Iris pigment epithelial cell (primary cell): ENCODE measurements around the gene TIAM1.
A peak's percentile ranks its signal among the peaks of the same experiment; 100 is the strongest.

Source experiments
- DNase-seq: peaks from one replicate; pipeline ENCODE4 v3.0.0-alpha.2; 2011; ENCODE audit warnings: low read depth

Gene TIAM1

DNA sequence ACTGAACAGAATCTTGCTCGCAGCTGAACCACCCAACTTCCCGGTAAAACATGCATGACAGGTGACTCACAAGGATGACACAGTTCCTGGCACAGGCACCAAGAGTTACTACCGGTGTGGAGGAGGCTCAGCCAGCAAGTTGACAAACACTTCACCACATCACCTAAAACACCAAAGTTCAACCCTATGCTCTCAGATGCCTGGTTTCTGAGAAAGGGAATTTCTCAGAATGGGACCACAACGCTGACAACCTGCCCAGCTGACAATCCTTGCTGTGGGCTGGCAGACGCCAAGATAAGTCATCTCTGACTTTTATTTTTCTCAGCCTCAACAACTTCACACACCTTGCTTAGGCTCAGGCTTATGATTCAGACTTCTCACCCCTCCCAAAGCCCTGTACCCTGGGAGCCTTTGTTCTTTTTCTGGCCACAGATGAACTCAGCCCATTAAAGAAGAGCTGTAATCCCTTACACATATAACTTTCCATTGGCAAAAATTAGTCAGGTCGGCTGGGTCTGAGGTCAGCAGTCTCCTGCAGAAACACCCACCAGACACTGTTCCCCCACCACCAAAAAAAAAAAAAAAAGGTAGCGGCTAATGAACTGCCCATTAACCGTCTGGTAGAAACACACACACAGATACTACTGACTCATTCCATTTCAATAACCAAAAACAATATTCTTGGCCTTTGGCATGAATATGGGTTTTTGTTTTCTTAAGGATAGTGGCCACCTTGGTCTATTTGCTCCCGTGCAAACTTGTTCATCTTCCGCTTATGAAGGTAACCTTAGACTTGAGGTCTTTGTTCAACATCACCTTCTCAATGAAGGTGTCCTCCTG, 10.8 kb upstream of the TIAM1 start:
- DNase-seq, result peak; percentile 92

DNA sequence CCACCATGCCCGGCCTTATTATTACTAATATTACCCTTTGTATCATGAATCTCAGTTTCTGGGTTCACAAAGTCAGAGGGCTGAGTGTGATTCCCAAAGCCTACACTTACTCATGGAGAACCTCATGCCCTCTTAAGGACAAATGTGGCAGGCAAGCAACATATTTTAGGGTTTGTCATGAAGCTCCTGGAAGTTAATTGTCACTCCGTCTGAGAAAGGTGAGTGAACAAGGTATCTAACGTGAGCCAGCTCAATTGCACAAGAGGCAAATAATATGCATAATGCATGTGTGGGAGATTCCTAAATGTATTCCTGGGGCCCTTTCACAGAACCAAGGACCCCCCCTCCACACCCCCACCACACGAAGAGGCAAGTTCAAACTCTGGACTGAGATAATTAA, 10.1 kb upstream of the TIAM1 start:
- DNase-seq, result no peak

DNA sequence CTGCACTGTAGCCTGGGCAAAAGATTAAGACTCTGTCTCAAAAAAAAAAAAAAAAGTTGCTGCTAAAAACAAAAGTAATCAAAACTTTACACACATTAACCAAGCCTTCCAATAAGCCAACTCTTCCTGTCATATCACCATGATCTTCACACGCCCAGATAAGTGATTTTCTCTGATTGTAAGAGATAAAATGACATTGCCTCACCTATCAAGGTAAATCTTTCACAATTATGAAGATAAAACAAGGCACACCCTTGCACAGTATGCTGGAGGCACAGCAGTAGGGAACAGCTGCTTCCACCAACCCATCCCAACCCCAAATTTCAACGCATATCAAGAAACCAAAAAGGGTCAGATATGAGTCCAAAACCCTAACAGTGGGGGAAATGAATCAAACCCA, 8.8 kb upstream of the TIAM1 start:
- no peak for DNase-seq

DNA sequence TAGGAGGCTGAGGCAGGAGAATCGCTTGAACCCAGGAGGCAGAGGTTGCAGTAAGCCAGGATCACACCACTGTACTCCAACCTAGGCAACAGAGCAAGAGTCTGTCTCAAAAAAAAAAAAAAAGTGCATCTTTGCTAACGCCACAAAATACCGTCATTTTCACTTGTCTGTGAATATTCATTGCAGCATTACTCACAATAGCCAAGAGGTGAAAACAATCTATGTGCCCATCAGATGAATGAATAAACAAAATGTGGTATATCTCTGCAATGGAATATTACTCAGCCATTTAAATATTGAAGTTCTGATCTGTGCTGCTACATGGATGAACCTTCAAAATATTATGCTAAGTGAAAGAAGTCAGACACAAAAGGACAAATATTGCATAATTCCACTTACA, 7.9 kb upstream of the TIAM1 start:
- peak; percentile 33 for DNase-seq

DNA sequence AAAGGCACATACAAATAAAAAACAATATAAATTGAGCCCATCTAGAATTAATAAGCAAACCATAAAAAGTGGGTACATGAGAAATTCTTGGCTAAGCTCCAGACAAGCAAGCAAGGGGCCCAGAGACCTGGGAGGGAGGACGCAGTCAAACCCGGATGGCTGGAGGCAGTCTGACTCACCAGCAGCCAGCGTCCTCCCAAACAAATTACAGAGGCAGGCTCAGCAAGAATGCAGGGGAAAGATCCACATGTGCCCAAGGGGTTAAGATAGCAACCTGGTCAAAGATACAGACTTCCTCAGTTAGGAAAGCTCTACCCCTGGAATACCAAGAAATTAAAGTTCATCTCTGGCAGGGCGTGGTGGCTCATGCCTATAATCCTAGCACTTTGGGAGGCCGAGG, 7.4 kb upstream of the TIAM1 start:
- peak; percentile 80 for DNase-seq

GRCh38 chr21:31349208-31349607, 5.1 kb upstream of the TIAM1 start:
- no peak for DNase-seq

DNA sequence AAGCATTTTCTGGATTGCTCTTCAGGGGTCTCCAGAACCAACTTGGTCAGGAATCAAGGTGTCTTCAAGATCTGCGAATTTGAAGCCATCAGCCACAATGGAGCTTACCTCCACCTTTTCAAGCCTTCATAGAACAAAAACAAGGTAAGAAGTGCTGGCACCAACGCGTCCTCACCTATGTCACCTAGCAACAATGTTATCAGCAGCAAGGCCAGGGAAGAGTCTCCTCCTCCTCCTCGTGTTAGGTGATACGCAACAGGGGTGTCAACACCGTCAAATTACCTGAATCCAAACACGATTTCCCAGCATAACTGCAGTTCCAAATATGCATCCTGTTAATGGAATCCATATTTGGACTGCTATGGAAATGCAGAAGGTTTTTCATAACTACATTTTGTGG, 4.1 kb upstream of the TIAM1 start:
- DNase-seq, result no peak

GRCh38 chr21:31347435-31348032, 3.5 kb upstream of the TIAM1 start:
- peak; percentile 41 for DNase-seq

- DNase-seq, result no peak
These were observed 2.3 kb upstream of the TIAM1 start for GRCh38 chr21:31346256-31346821.

DNA sequence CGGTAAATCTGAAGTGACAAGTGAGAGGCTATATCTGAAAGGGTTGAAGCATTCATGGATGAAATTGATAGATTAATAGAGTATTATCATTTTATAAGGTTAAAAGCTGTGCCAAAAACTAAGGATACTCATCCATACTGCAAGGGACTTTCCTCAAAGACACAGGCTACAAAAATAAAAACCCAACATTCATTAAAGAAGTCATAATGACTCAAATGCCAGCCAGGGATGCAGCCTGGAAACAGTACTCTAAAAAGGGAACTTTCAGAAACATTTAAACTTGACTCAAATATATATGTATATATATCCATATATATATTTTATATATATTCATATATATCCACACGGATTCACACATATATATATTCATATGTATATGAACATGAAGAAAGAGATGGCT, 1.1 kb upstream of the TIAM1 start:
- DNase-seq, result no peak

DNA sequence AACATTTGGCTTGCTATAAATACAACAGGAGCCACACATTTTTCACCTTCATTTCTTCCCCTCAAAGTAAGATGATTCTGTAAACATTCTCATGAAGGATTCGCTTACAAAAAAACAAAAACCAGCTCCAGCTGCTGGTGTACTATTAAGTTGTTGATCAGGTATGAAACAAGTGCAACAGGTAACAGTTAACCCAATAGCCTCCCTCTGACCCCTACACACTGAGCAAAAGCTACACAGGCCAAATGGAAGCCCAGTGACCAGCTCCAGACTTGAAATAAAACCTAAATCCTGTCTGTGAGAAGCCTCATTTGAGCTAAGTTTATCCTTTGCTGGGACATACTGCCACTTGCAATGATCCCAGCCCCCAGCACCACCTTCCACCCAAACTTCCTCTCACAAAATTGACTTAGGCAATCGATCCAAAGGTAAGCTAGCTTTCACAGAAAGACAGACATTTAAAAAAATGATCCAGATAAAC, 991 bp downstream of the TIAM1 start:
- no peak for DNase-seq

DNA sequence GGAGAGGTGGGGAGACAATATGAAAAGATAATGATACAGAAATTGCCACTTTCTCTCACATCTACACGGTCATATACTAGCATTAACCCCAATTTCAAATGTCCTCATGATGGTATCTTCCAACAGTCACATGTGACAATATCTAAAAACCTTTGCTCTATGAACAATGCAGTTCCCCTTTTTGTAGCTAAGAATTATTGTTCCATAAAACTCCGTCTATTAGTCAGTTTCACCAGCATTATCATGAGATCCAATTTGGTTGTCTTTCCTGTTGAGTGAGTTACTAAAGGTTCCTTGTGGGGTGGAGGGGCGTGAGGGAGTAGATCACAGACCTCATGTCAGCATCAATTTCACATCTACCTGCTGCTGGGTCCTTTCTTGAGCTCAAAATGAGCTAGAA, 1.7 kb downstream of the TIAM1 start:
- no peak for DNase-seq

DNA sequence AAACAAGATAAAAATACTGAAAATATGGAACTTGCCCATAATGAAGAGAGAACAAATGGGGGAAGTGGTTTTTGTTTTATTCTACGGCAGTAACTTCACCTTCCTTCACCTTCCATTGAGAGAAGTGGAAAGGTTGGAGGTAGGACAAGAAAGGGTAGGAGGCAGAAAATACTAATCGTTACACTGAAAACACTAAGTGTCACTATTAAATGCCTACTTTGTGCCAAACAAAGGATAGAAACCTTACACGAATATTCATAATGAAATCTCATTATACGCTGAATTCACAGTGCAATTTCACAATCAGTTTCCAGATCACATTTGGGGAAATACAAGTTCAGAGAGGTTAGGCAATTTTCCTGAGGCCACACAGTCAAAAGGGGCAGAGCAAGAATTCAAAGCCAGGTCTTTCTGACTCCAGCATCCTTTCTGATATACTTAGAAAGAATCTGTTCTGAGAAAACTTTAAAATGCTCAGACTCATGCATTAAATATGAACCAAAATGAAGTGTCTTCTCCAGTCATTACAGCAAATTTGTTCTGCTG, 3.0 kb downstream of the TIAM1 start:
- no peak for DNase-seq

DNA sequence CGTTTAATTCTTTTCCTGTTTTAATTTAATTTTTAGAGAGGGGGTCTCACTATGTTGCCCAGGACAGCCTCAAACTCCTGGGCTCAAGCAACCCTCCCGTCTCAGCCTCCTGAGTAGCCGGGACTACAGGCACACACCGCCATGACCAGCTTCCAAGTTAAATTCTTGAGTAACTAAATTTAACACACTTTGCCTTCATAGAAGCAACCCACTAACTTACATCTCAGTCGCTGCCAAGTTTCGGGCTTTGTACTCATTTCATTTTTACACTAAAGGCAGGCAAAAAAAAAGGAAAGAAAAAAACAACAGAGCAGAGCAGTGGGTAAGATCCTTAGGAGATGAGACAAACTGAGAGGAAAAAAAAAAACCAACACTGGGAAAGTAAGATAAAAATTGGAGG, 3.5 kb downstream of the TIAM1 start:
- no peak for DNase-seq

GRCh38 chr21:31339721-31340120, 4.3 kb downstream of the TIAM1 start:
- DNase-seq, result no peak

GRCh38 chr21:31338908-31339368, 5.1 kb downstream of the TIAM1 start:
- no peak for DNase-seq

GRCh38 chr21:31337996-31338907, 5.8 kb downstream of the TIAM1 start:
- no peak for DNase-seq

GRCh38 chr21:31337086-31337485, 7.0 kb downstream of the TIAM1 start:
- no peak for DNase-seq

GRCh38 chr21:31336739-31337040, 7.4 kb downstream of the TIAM1 start:
- no peak for DNase-seq

GRCh38 chr21:31335957-31336738, 7.9 kb downstream of the TIAM1 start:
- DNase-seq, result peak; percentile 96

GRCh38 chr21:31334648-31335121, 9.4 kb downstream of the TIAM1 start:
- peak; percentile 27 for DNase-seq
